Measurements from ENCODE around the gene SPDYE4.

DNA sequence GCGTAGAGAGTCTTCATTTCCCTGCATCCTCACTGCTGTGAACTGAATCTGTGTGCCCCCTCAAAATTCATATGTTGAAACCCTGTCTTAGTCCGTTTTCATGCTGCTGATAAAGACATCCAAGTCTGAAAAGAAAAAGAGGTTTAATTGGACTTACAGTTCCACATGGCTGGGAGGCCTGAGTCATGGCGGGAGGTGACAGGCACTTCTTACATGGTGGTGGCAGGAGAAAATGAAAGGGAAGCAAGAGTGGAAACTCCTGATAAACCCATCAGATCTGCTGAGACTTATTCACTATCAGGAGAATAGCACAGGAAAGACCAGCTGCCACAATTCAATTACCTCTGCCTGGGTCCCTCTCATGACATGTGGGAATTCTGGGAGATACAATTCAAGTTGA, 10.6 kb downstream of the SPDYE4 start:
- TF ChIP-seq GATA3 (IDR thresholded peaks at IDR 0.05; ENCODE audit: low read depth, low read length) (no peak), GATA2 (IDR thresholded peaks at IDR 0.05; ENCODE audit: low read depth, low read length) (no peak)
